Activated naive CD4-positive, alpha-beta T cell treated with anti-CD3 and anti-CD28 coated beads, Interleukin-2, amount 10 ng/mL, durations not matched to agents 7 days and 5 days (primary cell): Measurements from ENCODE around the gene ACKR2.
"Not testable (repeated sequence)": the region's sequence is repeated elsewhere in the genome, so short reads cannot be mapped to it uniquely, and the experiment has no call there.

Experiments
- CTCF ChIA-PET: fragments of 350-600 bp; sonication (Branson Sonifier 250); formaldehyde crosslinking; loops from one replicate; lab custom pipeline; 2021; ENCODE audit warnings: antibody characterized with exemption; lab: Charles Lee
- DNase-seq: peaks from one replicate; pipeline ENCODE4 v3.0.0-alpha.2; 2020
- H3K27ac Mint-ChIP-seq: one replicate; pipeline ENCODE4 v1.8.0; 2021; ENCODE audit warnings: mild to moderate bottlenecking, moderate library complexity, mixed read lengths
- H3K27me3 Mint-ChIP-seq: one replicate; pipeline ENCODE4 v1.8.0; 2021; ENCODE audit warnings: mild to moderate bottlenecking, mixed read lengths
- H3K36me3 Mint-ChIP-seq: one replicate; pipeline ENCODE4 v1.8.0; 2021; ENCODE audit warnings: mixed read lengths
- H3K4me1 Mint-ChIP-seq: one replicate; pipeline ENCODE4 v1.8.0; 2021; ENCODE audit warnings: mixed read lengths
- H3K4me3 Mint-ChIP-seq: one replicate; pipeline ENCODE4 v1.8.0; 2021; ENCODE audit warnings: mild to moderate bottlenecking, moderate library complexity, mixed read lengths
- H3K9me3 Mint-ChIP-seq: one replicate; pipeline ENCODE4 v1.8.0; 2021; ENCODE audit warnings: mixed read lengths

Gene ACKR2

GRCh38 chr3:42807929-42808328 lies 1.3 kb upstream of the ACKR2 start:
- Mint-ChIP-seq H3K4me3 (no peak overlapping the region), H3K9me3 (no peaks in the 10 kb centered on the region), H3K27ac (no peak overlapping the region), H3K27me3 (peaks cover 50% of the 10 kb centered on the region), H3K4me1 (peaks cover 22% of the 10 kb centered on the region), H3K36me3 (peaks cover 5% of the 10 kb centered on the region)
- no peak for DNase-seq
- CTCF ChIA-PET = interaction anchor here (1.7 kb wide), 1 partner anchor 32 kb away, joined by 5 read pairs; no protein-coding TSS in a partner anchor

GRCh38 chr3:42810706-42811105 lies 1.5 kb downstream of the ACKR2 start:
- H3K9me3 Mint-ChIP-seq, DNase-seq, H3K27ac Mint-ChIP-seq, H3K4me3 Mint-ChIP-seq, H3K36me3 Mint-ChIP-seq, H3K4me1 Mint-ChIP-seq, CTCF ChIA-PET: not testable (repeated sequence)
- H3K27me3 Mint-ChIP-seq = peaks cover 37% of the 10 kb centered on the region

GRCh38 chr3:42811118-42811883 lies 2.1 kb downstream of the ACKR2 start:
- peaks cover 33% of the 10 kb centered on the region for H3K27me3 Mint-ChIP-seq
- H3K27ac Mint-ChIP-seq, H3K4me3 Mint-ChIP-seq, H3K36me3 Mint-ChIP-seq, H3K9me3 Mint-ChIP-seq, DNase-seq, CTCF ChIA-PET, H3K4me1 Mint-ChIP-seq: not testable (repeated sequence)

GRCh38 chr3:42814246-42814645 lies 5.0 kb downstream of the ACKR2 start:
- H3K4me3 Mint-ChIP-seq = no peak overlapping the region

GRCh38 chr3:42814914-42815507 lies 5.8 kb downstream of the ACKR2 start:
- Mint-ChIP-seq H3K4me1 (no peaks in the 10 kb centered on the region), H3K4me3 (no peak overlapping the region), H3K36me3 (no peaks in the 10 kb centered on the region), H3K27me3 (peaks cover 10% of the 10 kb centered on the region), H3K27ac (no peak overlapping the region), H3K9me3 (no peaks in the 10 kb centered on the region)
- no peak for DNase-seq
- CTCF ChIA-PET = interaction anchor here (1.3 kb wide), 1 partner anchor 32 kb away, joined by 5 read pairs; no protein-coding TSS in a partner anchor

More at GRCh38 chr3:42814246-42814645, 5.0 kb downstream of the ACKR2 start:
- no peak overlapping the region for H3K27ac Mint-ChIP-seq
- H3K9me3 Mint-ChIP-seq = no peaks in the 10 kb centered on the region
- no peak for DNase-seq
- H3K4me1 Mint-ChIP-seq = no peaks in the 10 kb centered on the region
- peaks cover 16% of the 10 kb centered on the region for H3K27me3 Mint-ChIP-seq
- CTCF ChIA-PET = no interaction called here
- H3K36me3 Mint-ChIP-seq = no peaks in the 10 kb centered on the region

GRCh38 chr3:42815826-42816225 lies 6.6 kb downstream of the ACKR2 start:
- no peak for DNase-seq

GRCh38 chr3:42819351-42819965 lies 10.2 kb downstream of the ACKR2 start:
- H3K9me3 Mint-ChIP-seq = no peaks in the 10 kb centered on the region
- peaks cover 6% of the 10 kb centered on the region for H3K27me3 Mint-ChIP-seq
- no peaks in the 10 kb centered on the region for H3K4me1 Mint-ChIP-seq
- H3K4me3 Mint-ChIP-seq = no peak overlapping the region
- no peaks in the 10 kb centered on the region for H3K36me3 Mint-ChIP-seq
- CTCF ChIA-PET = interaction anchor here (0.8 to 1.9 kb wide), 3 partner anchors 12 to 20 kb away, joined by 3 to 5 read pairs (median 4); no protein-coding TSS in a partner anchor
- no peak for DNase-seq
- H3K27ac Mint-ChIP-seq = no peak overlapping the region

More at GRCh38 chr3:42815826-42816225, 6.6 kb downstream of the ACKR2 start:
- Mint-ChIP-seq H3K9me3 (no peaks in the 10 kb centered on the region), H3K36me3 (no peaks in the 10 kb centered on the region), H3K27ac (no peak overlapping the region), H3K27me3 (peaks cover 7% of the 10 kb centered on the region), H3K4me3 (no peak overlapping the region), H3K4me1 (no peaks in the 10 kb centered on the region)
- CTCF ChIA-PET = interaction anchor here (0.7 to 1.3 kb wide), 2 partner anchors 11 to 32 kb away, joined by 5 read pairs; no protein-coding TSS in a partner anchor

- Mint-ChIP-seq H3K9me3 (no peaks in the 10 kb centered on the region), H3K27ac (no peak overlapping the region), H3K27me3 (peaks cover 6% of the 10 kb centered on the region), H3K4me1 (no peaks in the 10 kb centered on the region), H3K36me3 (no peaks in the 10 kb centered on the region), H3K4me3 (no peak overlapping the region)
- no peak for DNase-seq
- CTCF ChIA-PET = interaction anchor here (0.7 kb wide), 1 partner anchor 11 kb away, joined by 4 read pairs; no protein-coding TSS in a partner anchor
Measured at GRCh38 chr3:42820746-42821051, 11.5 kb downstream of the ACKR2 start.

- H3K27me3 Mint-ChIP-seq = peaks cover 6% of the 10 kb centered on the region
- no peaks in the 10 kb centered on the region for H3K9me3 Mint-ChIP-seq
- CTCF ChIA-PET = no interaction called here
- no peak overlapping the region for H3K27ac Mint-ChIP-seq
- H3K4me1 Mint-ChIP-seq = no peaks in the 10 kb centered on the region
- H3K36me3 Mint-ChIP-seq = no peaks in the 10 kb centered on the region
- no peak overlapping the region for H3K4me3 Mint-ChIP-seq
- DNase-seq = no peak
Measured at GRCh38 chr3:42822828-42823227, 13.6 kb downstream of the ACKR2 start.

GRCh38 chr3:42823351-42823750 lies 14.1 kb downstream of the ACKR2 start:
- no peak for DNase-seq
- Mint-ChIP-seq H3K4me3 (no peak overlapping the region), H3K27me3 (peaks cover 6% of the 10 kb centered on the region), H3K4me1 (no peaks in the 10 kb centered on the region), H3K36me3 (no peaks in the 10 kb centered on the region), H3K27ac (no peak overlapping the region), H3K9me3 (no peaks in the 10 kb centered on the region)
- CTCF ChIA-PET = no interaction called here

GRCh38 chr3:42826141-42826540 lies 16.9 kb downstream of the ACKR2 start:
- H3K27ac Mint-ChIP-seq = no peak overlapping the region
- H3K9me3 Mint-ChIP-seq = no peaks in the 10 kb centered on the region
- no peak for DNase-seq
- no peaks in the 10 kb centered on the region for H3K36me3 Mint-ChIP-seq
- peaks cover under 1% of the 10 kb centered on the region for H3K4me1 Mint-ChIP-seq
- peaks cover 13% of the 10 kb centered on the region for H3K27me3 Mint-ChIP-seq
- CTCF ChIA-PET = no interaction called here
- H3K4me3 Mint-ChIP-seq = no peak overlapping the region

- peaks cover 16% of the 10 kb centered on the region for H3K27me3 Mint-ChIP-seq
- no peaks in the 10 kb centered on the region for H3K36me3 Mint-ChIP-seq
- CTCF ChIA-PET = no interaction called here
- no peak overlapping the region for H3K27ac Mint-ChIP-seq
- no peak for DNase-seq
- no peak overlapping the region for H3K4me3 Mint-ChIP-seq
- H3K9me3 Mint-ChIP-seq = no peaks in the 10 kb centered on the region
- H3K4me1 Mint-ChIP-seq = peaks cover 7% of the 10 kb centered on the region
Measured at GRCh38 chr3:42827023-42827422, 17.8 kb downstream of the ACKR2 start.

GRCh38 chr3:42827654-42828053 lies 18.4 kb downstream of the ACKR2 start:
- peaks cover 16% of the 10 kb centered on the region for H3K27me3 Mint-ChIP-seq
- DNase-seq = no peak
- H3K4me3 Mint-ChIP-seq = no peak overlapping the region
- CTCF ChIA-PET = no interaction called here
- no peak overlapping the region for H3K27ac Mint-ChIP-seq
- H3K9me3 Mint-ChIP-seq = no peaks in the 10 kb centered on the region
- no peaks in the 10 kb centered on the region for H3K36me3 Mint-ChIP-seq
- peaks cover 7% of the 10 kb centered on the region for H3K4me1 Mint-ChIP-seq

- H3K9me3 Mint-ChIP-seq = no peaks in the 10 kb centered on the region
- no peak overlapping the region for H3K27ac Mint-ChIP-seq
- H3K27me3 Mint-ChIP-seq = peaks cover 10% of the 10 kb centered on the region
- H3K36me3 Mint-ChIP-seq = no peaks in the 10 kb centered on the region
- H3K4me1 Mint-ChIP-seq = peaks cover 7% of the 10 kb centered on the region
- DNase-seq = no peak
- CTCF ChIA-PET = interaction anchor here (1.0 kb wide), 1 partner anchor 10 kb away, joined by 3 read pairs; no protein-coding TSS in a partner anchor
- no peak overlapping the region for H3K4me3 Mint-ChIP-seq
Measured at GRCh38 chr3:42829083-42829627, 19.9 kb downstream of the ACKR2 start.
